GM23338 (cell line): ENCODE measurements around the gene LRIT1. TPM values are rescaled to one million over a fixed set of nuclear protein-coding genes. Genes with fewer than 3 reads are reported as not detected.

Experiments
- ATAC-seq: fragments of 200-7000 bp; cut with Tn5 transposase; 3 replicates; pipeline ENCODE4 v1.9.1; 2020
- DNase-seq: peaks from one replicate; pipeline ENCODE4 v3.0.0-alpha.2; 2015; ENCODE audit warnings: low spot score
- H2AFZ ChIP-seq: fragments of 200-600 bp; sonication (generic); 2 replicates; pipeline ENCODE4 v1.8.0; 2016; ENCODE audit warnings: antibody characterized with exemption, mild to moderate bottlenecking, moderate library complexity
- H3F3A ChIP-seq: fragments of 200-600 bp; sonication (generic); replicated peaks from 2 replicates; pipeline ENCODE4 v1.8.0; 2017; ENCODE audit warnings: antibody characterized with exemption, mixed run types, low read depth
- H3K27ac ChIP-seq: fragments of 200-600 bp; sonication (generic); 2 replicates; pipeline ENCODE4 v1.6.1; 2016; ENCODE audit warnings: low read depth
- H3K27me3 ChIP-seq: fragments of 200-600 bp; sonication (generic); 2 replicates; pipeline ENCODE4 v1.8.0; 2016; ENCODE audit warnings: mild to moderate bottlenecking, mixed run types, moderate library complexity; ENCODE audit not compliant: insufficient read depth
- H3K36me3 ChIP-seq: fragments of 200-600 bp; sonication (generic); 2 replicates; pipeline ENCODE4 v1.8.0; 2016; ENCODE audit warnings: mild to moderate bottlenecking; ENCODE audit not compliant: insufficient read depth
- H3K4me1 ChIP-seq: fragments of 200-600 bp; sonication (generic); 2 replicates; pipeline ENCODE4 v1.8.0; 2016; ENCODE audit warnings: mild to moderate bottlenecking, moderate library complexity; ENCODE audit not compliant: insufficient read depth
- H3K4me2 ChIP-seq: fragments of 200-600 bp; sonication (generic); 2 replicates; pipeline ENCODE4 v1.7.1; 2017; ENCODE audit warnings: mixed run types
- H3K4me3 ChIP-seq: fragments of 200-600 bp; sonication (generic); 2 replicates; pipeline ENCODE4 v1.6.1; 2016; ENCODE audit warnings: mixed run types
- H3K79me2 ChIP-seq: fragments of 200-600 bp; sonication (generic); replicated peaks from 2 replicates; pipeline ENCODE4 v1.8.0; 2017; ENCODE audit warnings: mild to moderate bottlenecking; ENCODE audit not compliant: insufficient read depth
- H3K9me2 ChIP-seq: fragments of 200-600 bp; sonication (generic); 2 replicates; pipeline ENCODE4 v1.8.0; 2017; ENCODE audit not compliant: insufficient read depth
- H4K20me1 ChIP-seq: fragments of 200-600 bp; sonication (generic); replicated peaks from 2 replicates; pipeline ENCODE4 v1.8.0; 2017; ENCODE audit warnings: mild to moderate bottlenecking; ENCODE audit not compliant: insufficient read depth
- H3K27ac Mint-ChIP-seq: 2 replicates; pipeline ENCODE4 v1.8.0; 2020; ENCODE audit warnings: inconsistent platforms, mild to moderate bottlenecking, moderate library complexity, mixed read lengths
- H3K27me3 Mint-ChIP-seq: 3 replicates; pipeline ENCODE4 v1.8.0; 2022; ENCODE audit warnings: low read depth, mild to moderate bottlenecking, moderate library complexity, mixed read lengths, inconsistent platforms; ENCODE audit not compliant: insufficient read depth, poor library complexity
- H3K36me3 Mint-ChIP-seq: 3 replicates; pipeline ENCODE4 v1.8.0; 2021; ENCODE audit warnings: low read depth, mild to moderate bottlenecking, inconsistent platforms, moderate library complexity, mixed read lengths
- H3K4me1 Mint-ChIP-seq: 3 replicates; pipeline ENCODE4 v1.8.0; 2020; ENCODE audit warnings: mild to moderate bottlenecking, inconsistent platforms, mixed read lengths
- H3K4me3 Mint-ChIP-seq: 3 replicates; pipeline ENCODE4 v1.8.0; 2021; ENCODE audit warnings: moderate library complexity, mild to moderate bottlenecking, inconsistent platforms, mixed read lengths
- H3K9me3 Mint-ChIP-seq: 3 replicates; pipeline ENCODE4 v1.8.0; 2020; ENCODE audit warnings: moderate library complexity, mild to moderate bottlenecking, inconsistent platforms, mixed read lengths
- CREB1 ChIP-seq: fragments of 250-450 bp; sonication (Bioruptor Pico); IDR thresholded peaks from 2 replicates; pipeline ENCODE4 v1.5.0; 2020; ENCODE audit warnings: low read depth, mild to moderate bottlenecking, moderate library complexity
- EZH2 ChIP-seq: fragments of 200-600 bp; sonication (generic); IDR thresholded peaks from one replicate; pipeline ENCODE4 v1.8.0; 2017; ENCODE audit warnings: antibody characterized with exemption, mild to moderate bottlenecking, low read depth; ENCODE audit not compliant: unreplicated experiment
- EZH2phosphoT487 ChIP-seq: fragments of 200-600 bp; sonication (generic); IDR thresholded peaks from one replicate; pipeline ENCODE4 v1.8.1; 2018; ENCODE audit warnings: antibody characterized with exemption; ENCODE audit not compliant: unreplicated experiment
- JUNB ChIP-seq: IDR thresholded peaks from one replicate; pipeline ENCODE4 v1.6.1; 2016; ENCODE audit warnings: antibody characterized with exemption; ENCODE audit not compliant: unreplicated experiment
- NANOG ChIP-seq: IDR thresholded peaks from 2 replicates; pipeline ENCODE4 v1.6.1; 2016; ENCODE audit warnings: antibody characterized with exemption, borderline replicate concordance
- POLR2AphosphoS5 ChIP-seq: IDR thresholded peaks from 2 replicates; pipeline ENCODE4 v1.6.1; 2016; ENCODE audit warnings: antibody characterized with exemption, low read depth
- STAT1 ChIP-seq: IDR thresholded peaks from one replicate; pipeline ENCODE4 v1.6.1; 2016; ENCODE audit warnings: antibody characterized with exemption; ENCODE audit not compliant: unreplicated experiment
- ZNF114 ChIP-seq: fragments of 250-450 bp; sonication (Bioruptor Pico); IDR thresholded peaks from 2 replicates; pipeline ENCODE4 v1.5.0; 2020; ENCODE audit warnings: mild to moderate bottlenecking, moderate library complexity
- ZNF331 ChIP-seq: fragments of 250-450 bp; sonication (Bioruptor Pico); IDR thresholded peaks from 2 replicates; pipeline ENCODE4 v1.5.0; 2020; ENCODE audit warnings: low read depth, mild to moderate bottlenecking, moderate library complexity
- polyA plus RNA-seq: library from polyadenylated mRNA; unstranded; fragments of >200 nt; fragmentation: Nextera tagmentation; extraction: Ambion mirVana; gene quantifications from 2 replicates; pipeline ENCODE4 v1.2.1, GENCODE V29; 2016
- total RNA-seq: library from RNA; depleted of rRNA; stranded (reverse); fragments of >200 nt; shearing (Covaris generic); gene quantifications from 2 replicates; pipeline ENCODE4 v1.2.3, GENCODE V29; 2014
- TF ChIP-seq, protein P1 (sequence below), 2 experiments: fragments of 200-600 bp in 1 of 2; sonication (generic) in 1 of 2; conservative IDR thresholded peaks; 2 replicates each; pipeline versions ENCODE4 v1.5.1 to v1.6.1; 2016 to 2017; ENCODE audit warnings: antibody characterized with exemption in 2 of 2, low read depth in 2 of 2, mild to moderate bottlenecking in 2 of 2, moderate library complexity in 1 of 2
- TF ChIP-seq, protein P2 (sequence below): IDR thresholded peaks from 2 replicates; pipeline ENCODE4 v1.6.1; 2016; ENCODE audit warnings: antibody characterized with exemption
- TF ChIP-seq, protein P3 (sequence below): fragments of 250-450 bp; sonication (Bioruptor Pico); IDR thresholded peaks from 2 replicates; pipeline ENCODE4 v1.5.0; 2020; ENCODE audit warnings: mild to moderate bottlenecking, moderate library complexity
- TF ChIP-seq, protein P4 (sequence below): IDR thresholded peaks from one replicate; pipeline ENCODE4 v1.6.1; 2018; ENCODE audit warnings: antibody characterized with exemption; ENCODE audit not compliant: unreplicated experiment

The LRIT1 gene
- total and polyA plus RNA-seq, 2 experiments from 2014 or later = 0.07 TPM; not detected in 1

DNA sequence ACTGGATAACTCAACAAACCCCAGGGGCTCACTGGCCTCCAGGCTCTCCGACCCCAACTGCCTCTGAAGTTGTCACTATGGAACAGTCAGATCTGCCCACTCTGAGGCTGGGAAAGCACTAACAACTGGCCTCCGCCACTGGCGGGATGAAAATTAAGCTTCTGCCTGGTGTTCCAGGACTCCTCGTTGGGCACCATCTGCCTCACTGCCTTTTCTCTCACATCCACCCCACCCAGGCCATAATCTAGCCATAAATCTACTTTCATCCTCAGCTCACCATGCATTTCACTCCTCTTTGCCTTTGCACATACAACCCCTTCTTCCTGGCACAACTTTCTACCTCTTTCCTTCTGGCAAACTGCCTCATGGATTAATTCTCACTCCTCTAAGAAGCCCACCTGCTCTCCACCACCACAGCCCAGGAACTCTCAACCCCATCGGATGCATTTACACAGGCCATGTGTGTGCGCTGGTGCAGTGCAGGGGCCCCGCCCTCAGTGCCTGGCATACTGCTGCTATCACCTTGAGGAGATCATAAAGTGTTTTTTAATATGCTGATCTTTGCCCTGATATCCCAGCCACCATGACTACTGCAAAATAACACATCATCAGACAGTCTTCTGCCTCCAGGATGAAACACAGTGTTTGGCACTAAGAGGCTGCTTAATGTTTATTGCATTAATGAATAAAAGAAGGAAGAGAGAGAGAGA, 43.0 kb downstream of the LRIT1 start:
- Histone ChIP-seq H3F3A (no peaks in the 10 kb centered on the region), H3K4me2 (no peak overlapping the region), H3K79me2 (no peaks in the 10 kb centered on the region), H3K36me3 (no peaks in the 10 kb centered on the region), H3K4me3 (no peak overlapping the region), H3K27me3 (peaks cover 31% of the 10 kb centered on the region), H4K20me1 (no peaks in the 10 kb centered on the region), H3K9me2 (no peaks in the 10 kb centered on the region), H3K27ac (no peak overlapping the region), H2AFZ (no peak overlapping the region), H3K4me1 (peaks cover 3% of the 10 kb centered on the region; the same call in 1 of the 2 replicates)
- peaks cover 5% of the 10 kb centered on the region for H3K4me1 Mint-ChIP-seq
- H3K4me3 Mint-ChIP-seq = no peak overlapping the region
- no peak for ATAC-seq
- no peak for DNase-seq
- no peaks in the 10 kb centered on the region for H3K36me3 Mint-ChIP-seq
- no peak overlapping the region for H3K27ac Mint-ChIP-seq
- H3K27me3 Mint-ChIP-seq = peaks cover 34% of the 10 kb centered on the region
- TF ChIP-seq ZNF114 (CRISPR knock-in tag) (no peak), ZNF331 (no peak), CREB1 (CRISPR knock-in tag) (no peak), POLR2AphosphoS5 (no peak), EZH2 (no peak), STAT1 (no peak), EZH2phosphoT487 (no peak), NANOG (no peak), JUNB (no peak)
- TF ChIP-seq, protein P1, sequence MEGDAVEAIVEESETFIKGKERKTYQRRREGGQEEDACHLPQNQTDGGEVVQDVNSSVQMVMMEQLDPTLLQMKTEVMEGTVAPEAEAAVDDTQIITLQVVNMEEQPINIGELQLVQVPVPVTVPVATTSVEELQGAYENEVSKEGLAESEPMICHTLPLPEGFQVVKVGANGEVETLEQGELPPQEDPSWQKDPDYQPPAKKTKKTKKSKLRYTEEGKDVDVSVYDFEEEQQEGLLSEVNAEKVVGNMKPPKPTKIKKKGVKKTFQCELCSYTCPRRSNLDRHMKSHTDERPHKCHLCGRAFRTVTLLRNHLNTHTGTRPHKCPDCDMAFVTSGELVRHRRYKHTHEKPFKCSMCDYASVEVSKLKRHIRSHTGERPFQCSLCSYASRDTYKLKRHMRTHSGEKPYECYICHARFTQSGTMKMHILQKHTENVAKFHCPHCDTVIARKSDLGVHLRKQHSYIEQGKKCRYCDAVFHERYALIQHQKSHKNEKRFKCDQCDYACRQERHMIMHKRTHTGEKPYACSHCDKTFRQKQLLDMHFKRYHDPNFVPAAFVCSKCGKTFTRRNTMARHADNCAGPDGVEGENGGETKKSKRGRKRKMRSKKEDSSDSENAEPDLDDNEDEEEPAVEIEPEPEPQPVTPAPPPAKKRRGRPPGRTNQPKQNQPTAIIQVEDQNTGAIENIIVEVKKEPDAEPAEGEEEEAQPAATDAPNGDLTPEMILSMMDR (conservative IDR thresholded peaks at IDR 0.05; ENCODE audit: low read depth in 2 of 2) = no peak
- TF ChIP-seq, protein P2, sequence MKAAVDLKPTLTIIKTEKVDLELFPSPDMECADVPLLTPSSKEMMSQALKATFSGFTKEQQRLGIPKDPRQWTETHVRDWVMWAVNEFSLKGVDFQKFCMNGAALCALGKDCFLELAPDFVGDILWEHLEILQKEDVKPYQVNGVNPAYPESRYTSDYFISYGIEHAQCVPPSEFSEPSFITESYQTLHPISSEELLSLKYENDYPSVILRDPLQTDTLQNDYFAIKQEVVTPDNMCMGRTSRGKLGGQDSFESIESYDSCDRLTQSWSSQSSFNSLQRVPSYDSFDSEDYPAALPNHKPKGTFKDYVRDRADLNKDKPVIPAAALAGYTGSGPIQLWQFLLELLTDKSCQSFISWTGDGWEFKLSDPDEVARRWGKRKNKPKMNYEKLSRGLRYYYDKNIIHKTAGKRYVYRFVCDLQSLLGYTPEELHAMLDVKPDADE = no peak
- TF ChIP-seq, protein P3, sequence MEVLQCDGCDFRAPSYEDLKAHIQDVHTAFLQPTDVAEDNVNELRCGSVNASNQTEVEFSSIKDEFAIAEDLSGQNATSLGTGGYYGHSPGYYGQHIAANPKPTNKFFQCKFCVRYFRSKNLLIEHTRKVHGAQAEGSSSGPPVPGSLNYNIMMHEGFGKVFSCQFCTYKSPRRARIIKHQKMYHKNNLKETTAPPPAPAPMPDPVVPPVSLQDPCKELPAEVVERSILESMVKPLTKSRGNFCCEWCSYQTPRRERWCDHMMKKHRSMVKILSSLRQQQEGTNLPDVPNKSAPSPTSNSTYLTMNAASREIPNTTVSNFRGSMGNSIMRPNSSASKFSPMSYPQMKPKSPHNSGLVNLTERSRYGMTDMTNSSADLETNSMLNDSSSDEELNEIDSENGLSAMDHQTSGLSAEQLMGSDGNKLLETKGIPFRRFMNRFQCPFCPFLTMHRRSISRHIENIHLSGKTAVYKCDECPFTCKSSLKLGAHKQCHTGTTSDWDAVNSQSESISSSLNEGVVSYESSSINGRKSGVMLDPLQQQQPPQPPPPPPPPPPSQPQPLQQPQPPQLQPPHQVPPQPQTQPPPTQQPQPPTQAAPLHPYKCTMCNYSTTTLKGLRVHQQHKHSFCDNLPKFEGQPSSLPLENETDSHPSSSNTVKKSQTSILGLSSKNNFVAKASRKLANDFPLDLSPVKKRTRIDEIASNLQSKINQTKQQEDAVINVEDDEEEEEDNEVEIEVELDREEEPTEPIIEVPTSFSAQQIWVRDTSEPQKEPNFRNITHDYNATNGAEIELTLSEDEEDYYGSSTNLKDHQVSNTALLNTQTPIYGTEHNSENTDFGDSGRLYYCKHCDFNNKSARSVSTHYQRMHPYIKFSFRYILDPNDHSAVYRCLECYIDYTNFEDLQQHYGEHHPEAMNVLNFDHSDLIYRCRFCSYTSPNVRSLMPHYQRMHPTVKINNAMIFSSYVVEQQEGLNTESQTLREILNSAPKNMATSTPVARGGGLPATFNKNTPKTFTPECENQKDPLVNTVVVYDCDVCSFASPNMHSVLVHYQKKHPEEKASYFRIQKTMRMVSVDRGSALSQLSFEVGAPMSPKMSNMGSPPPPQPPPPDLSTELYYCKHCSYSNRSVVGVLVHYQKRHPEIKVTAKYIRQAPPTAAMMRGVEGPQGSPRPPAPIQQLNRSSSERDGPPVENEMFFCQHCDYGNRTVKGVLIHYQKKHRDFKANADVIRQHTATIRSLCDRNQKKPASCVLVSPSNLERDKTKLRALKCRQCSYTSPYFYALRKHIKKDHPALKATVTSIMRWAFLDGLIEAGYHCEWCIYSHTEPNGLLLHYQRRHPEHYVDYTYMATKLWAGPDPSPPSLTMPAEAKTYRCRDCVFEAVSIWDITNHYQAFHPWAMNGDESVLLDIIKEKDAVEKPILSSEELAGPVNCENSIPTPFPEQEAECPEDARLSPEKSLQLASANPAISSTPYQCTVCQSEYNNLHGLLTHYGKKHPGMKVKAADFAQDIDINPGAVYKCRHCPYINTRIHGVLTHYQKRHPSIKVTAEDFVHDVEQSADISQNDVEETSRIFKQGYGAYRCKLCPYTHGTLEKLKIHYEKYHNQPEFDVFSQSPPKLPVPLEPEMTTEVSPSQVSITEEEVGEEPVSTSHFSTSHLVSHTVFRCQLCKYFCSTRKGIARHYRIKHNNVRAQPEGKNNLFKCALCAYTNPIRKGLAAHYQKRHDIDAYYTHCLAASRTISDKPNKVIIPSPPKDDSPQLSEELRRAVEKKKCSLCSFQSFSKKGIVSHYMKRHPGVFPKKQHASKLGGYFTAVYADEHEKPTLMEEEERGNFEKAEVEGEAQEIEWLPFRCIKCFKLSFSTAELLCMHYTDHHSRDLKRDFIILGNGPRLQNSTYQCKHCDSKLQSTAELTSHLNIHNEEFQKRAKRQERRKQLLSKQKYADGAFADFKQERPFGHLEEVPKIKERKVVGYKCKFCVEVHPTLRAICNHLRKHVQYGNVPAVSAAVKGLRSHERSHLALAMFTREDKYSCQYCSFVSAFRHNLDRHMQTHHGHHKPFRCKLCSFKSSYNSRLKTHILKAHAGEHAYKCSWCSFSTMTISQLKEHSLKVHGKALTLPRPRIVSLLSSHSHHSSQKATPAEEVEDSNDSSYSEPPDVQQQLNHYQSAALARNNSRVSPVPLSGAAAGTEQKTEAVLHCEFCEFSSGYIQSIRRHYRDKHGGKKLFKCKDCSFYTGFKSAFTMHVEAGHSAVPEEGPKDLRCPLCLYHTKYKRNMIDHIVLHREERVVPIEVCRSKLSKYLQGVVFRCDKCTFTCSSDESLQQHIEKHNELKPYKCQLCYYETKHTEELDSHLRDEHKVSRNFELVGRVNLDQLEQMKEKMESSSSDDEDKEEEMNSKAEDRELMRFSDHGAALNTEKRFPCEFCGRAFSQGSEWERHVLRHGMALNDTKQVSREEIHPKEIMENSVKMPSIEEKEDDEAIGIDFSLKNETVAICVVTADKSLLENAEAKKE (CRISPR knock-in tag) = no peak
- TF ChIP-seq, protein P4, sequence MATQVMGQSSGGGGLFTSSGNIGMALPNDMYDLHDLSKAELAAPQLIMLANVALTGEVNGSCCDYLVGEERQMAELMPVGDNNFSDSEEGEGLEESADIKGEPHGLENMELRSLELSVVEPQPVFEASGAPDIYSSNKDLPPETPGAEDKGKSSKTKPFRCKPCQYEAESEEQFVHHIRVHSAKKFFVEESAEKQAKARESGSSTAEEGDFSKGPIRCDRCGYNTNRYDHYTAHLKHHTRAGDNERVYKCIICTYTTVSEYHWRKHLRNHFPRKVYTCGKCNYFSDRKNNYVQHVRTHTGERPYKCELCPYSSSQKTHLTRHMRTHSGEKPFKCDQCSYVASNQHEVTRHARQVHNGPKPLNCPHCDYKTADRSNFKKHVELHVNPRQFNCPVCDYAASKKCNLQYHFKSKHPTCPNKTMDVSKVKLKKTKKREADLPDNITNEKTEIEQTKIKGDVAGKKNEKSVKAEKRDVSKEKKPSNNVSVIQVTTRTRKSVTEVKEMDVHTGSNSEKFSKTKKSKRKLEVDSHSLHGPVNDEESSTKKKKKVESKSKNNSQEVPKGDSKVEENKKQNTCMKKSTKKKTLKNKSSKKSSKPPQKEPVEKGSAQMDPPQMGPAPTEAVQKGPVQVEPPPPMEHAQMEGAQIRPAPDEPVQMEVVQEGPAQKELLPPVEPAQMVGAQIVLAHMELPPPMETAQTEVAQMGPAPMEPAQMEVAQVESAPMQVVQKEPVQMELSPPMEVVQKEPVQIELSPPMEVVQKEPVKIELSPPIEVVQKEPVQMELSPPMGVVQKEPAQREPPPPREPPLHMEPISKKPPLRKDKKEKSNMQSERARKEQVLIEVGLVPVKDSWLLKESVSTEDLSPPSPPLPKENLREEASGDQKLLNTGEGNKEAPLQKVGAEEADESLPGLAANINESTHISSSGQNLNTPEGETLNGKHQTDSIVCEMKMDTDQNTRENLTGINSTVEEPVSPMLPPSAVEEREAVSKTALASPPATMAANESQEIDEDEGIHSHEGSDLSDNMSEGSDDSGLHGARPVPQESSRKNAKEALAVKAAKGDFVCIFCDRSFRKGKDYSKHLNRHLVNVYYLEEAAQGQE = no peak
- no peaks in the 10 kb centered on the region for H3K9me3 Mint-ChIP-seq
